NCI-H524 (cell line): ENCODE measurements around the gene ARHGAP25.

Experiments used
- DNase-seq, 2 experiments: peaks; one replicate each; lab custom pipeline; 2025; lab: John Stamatoyannopoulos, UW

ARHGAP25 gene

DNA sequence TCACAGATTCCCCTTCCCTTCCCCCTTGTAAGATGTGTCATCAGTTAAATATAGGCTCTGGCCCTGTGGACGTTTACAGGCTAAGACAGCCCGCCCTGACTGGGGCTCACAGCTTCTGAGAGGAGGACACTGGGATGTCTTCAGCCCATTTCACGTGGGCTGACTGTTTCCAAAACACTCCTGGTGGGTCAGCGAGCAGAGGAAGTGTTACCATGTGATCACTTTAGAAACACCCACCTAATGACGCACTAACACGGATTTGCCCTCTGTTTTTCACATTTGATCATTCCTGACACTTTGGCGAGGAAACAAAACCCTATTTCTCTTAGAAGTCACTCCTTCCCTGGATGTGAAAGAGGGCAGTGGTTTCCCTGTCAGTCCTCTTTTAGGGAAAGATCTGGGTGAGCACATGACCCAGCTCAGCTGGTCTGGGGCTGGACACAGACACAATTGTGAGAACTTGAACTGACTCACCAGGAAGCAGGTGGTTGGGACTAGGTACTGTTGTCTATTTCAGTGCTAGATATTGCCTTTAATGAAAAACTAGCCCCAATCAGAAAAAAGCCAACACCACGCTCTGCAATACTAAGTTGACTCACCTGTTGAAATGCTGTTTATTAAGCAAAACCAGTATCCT is 97.7 kb downstream of the ARHGAP25 start:
- DNase-seq: no peak

DNA sequence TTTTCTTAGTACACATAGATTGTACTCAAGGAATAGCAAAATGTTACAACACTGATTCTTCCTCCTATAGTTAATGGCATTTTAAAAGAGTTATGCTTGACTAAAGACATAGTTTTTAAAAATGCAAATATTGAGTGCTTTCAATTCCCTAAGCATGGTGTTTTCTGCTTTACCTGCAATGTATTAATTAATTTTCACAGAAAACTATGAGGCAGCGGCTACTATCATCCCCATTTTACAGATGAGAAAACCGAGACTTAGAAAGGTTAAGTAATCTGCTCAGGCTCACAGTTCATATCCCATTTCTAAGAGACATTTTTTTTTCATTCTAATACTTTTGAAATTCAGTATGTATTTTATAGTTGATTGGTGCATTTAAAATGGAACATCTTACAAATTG is 98.6 kb downstream of the ARHGAP25 start:
- DNase-seq: no peak

DNA sequence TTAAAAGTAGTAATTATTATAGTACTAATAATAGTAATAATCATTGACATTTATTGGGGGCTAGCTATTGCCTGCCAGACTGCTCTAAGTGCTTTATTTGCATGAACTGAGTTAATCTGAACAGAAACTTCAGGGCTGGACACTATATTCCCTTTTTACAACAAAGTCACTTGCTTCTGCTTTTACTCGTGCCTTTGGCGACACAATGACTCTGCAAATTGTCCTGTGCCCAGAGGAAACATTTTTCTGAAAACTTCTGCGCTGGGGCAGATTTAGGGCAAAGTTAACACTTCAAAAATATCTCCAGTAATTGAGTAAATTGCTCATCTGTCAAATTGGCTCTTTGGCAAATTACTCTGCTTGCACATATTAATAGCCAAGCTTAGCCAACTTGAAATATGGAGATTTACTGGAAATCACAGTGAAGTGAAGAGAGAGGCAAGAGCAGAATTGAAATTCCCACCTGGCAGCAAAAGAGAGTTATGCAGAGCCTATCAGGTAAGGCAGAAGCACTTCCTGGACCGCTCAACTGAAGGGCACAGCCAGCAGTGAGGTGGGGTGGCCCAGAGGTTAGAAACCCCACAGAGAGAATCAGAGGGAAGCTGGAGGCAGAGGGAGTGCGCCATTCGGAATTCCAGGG is 100.2 kb downstream of the ARHGAP25 start:
- no peak for DNase-seq

DNA sequence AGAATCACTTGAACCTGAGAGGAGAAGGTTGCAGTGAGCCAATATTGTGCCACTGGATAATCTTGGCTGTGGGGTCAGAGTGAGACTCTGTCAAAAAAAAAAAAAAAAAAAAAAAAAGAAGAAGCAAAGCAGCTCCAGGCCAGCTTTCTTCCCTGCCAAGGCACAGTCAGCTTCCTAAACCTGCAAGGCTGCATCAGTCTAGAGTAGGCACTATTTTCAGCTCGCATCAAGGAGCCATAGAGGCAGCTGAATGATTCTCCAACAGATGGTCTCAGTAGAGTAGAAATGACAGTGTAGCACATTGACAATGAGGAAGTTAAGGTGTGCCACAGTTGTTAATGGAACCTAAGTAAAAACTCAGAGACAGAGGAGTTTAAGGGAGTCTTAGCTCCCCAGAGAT is 101.0 kb downstream of the ARHGAP25 start:
- no peak for DNase-seq

DNA sequence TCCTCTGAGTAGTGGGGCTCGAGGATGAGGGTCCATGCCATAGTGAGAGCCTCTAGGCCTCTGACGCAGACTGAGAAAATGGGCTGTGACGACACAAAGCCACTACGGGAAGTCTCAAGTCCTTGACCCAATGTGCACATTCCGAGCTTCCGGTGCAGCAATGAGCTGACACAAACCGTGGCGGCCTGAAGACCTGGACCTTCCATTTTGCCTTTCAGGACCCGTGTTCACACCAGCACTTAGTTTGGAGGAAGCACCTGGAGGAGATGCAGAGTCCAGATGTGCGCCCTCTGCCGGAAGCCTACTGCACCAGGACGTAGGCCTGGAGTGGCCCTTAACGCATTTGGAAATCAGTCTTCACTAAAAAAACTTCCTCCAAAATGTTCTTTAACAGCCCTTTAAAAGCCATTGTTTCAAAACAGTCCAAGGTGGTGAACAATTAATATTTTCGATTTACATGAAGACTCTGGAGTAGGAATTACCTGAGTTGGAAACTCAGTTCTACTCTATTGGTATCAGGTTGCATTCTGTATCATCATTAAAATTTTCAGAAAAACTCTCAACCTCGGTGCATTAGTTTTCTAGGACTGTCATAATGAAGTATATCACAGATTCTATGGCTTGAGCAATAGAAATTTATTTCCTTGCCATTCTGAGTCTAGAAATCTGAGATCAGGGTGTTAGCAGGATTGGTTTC is 102.7 kb downstream of the ARHGAP25 start:
- no peak for DNase-seq

DNA sequence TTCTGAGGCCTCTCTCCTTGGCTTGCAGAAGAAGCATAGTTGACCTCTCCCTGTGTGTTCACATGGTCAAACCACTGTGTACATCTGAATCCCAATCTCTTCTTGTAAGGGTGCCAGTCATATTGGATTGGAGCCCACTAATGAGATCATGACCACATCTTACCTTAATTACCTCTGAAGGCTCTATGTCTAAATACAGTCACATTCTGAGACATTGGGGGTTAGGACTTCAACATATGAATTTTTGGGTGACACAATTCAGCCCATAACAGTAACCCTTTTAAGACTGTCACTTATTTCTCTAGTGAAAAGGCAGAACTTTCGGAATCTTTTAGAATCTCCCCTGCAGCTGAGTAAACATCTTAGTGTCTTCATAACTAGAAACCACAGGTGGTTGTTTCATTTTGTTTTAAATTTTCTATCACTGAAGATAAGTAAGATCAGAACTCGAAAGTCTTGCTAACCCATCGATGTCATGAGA is 103.3 kb downstream of the ARHGAP25 start:
- no peak for DNase-seq

DNA sequence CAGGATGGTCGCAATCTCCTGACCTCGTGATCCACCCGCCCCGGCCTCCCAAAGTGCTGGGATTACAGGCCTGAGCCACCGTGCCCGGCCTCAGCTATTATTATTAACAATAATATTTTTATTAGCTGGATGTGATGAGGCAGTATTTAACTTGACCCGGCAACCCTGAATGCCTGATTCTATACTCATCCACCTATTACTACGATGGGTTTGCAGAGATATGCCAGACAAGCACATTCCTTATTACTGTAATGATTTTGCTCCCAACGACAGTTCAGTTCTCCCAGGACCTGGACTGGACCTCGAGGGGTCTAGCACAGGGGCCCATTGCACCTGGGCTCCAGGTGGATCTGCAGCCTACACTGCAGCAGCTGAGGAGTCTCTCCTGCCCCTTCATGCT is 104.0 kb downstream of the ARHGAP25 start:
- DNase-seq: no peak

DNA sequence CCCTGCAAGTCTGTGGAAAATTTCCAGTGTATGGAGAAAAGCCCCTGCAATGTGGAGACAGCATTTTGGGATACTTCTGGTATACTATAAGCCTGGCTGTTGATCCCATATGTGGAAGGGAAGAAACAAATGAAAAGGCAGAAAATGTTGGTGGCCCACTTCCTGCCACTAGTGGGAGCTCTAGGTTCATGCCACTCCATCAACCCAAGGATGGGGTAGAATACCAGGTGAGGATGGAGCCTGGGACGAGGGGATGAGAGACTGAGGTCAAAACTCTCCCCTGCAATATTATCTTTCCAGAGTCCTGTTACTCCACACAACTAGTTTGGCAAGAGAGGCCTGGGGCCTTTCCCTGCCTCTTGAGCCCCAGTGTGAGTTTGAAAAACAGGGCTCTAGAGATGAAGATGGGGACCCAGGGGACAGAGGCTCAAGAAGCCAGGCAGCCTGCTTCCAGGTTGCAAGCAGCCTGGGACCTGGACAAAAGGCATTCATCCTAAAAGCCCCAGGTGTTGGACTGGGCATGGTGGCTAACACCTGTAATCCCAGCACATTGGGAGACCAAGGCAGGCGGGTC is 104.7 kb downstream of the ARHGAP25 start:
- no peak for DNase-seq

DNA sequence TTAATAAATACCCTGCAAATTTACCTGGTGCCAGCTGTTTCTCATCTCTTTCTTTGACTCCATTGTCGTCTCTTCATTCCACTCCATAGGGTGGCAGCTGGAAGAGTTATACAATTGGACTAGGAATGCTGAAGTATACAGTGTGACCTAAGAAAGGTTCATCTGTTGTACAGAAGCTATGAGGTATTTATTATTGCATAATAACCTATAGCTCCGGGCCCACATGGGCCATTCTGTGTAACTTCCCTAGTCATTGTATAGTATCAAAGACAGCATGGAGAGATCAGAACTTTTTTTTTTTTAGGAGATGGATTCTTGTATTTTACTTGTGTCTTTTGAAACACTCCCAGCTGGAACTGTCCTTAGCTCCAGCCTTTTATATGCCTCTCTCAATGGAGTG is 110.4 kb downstream of the ARHGAP25 start:
- DNase-seq: no peak

DNA sequence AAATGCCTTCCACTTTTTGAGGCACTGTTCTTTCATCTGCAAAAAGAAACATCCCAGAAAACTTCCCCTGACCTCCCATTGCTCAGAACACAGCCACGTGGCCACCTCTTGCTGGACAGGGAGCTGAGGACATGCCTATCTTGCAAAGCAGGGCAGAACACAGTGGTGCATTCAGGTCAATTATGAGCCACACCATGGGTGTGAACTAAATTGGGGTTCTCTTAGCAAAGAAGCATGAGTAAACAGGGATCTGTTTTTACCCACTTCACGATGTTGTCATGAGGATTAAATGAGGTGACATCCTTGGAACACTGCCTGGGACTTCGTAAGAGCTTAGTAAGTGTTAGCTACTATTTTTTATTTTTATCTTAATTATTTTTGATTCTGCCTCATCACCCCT is 111.5 kb downstream of the ARHGAP25 start:
- DNase-seq: no peak

DNA sequence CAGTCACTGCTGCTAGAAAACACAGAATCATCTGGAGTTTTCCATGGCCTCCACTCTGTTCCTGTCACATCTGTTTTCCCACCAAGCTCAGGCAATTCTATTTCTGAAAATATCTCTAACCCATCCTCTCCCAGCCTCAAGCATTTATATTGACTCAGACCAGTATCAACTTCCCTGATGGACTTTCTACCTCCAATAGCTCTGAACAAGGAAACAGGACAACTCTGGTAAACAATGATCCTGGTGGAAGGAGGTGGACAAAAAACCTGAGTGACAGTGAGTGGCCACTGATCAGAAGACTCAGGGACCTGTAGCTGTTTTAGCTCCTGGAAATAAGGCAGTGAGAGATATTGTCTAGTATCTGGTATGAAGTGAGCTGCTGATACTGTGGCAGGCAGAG is 113.1 kb downstream of the ARHGAP25 start:
- DNase-seq: no peak

DNA sequence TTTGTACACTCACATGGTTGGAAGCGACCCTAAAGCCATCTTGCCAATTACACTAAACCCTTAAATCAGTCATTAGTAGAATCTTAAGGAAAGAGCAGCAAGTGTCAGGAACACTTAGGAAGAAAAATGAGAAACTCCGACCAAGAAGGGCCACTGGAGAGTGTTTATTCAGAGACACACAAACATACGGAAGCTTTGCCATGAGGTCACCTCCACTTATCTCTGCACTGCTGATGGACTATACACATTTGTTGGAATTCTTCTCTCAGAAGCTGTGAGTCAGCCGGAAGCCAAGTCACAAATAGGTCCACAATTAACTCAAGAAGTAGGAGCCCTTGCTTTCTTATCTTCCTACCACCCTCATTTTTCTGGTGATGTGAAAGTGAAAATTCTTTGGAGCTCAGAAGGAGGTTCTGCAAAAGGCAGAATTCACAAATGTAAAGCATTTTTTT is 115.0 kb downstream of the ARHGAP25 start:
- no peak for DNase-seq

DNA sequence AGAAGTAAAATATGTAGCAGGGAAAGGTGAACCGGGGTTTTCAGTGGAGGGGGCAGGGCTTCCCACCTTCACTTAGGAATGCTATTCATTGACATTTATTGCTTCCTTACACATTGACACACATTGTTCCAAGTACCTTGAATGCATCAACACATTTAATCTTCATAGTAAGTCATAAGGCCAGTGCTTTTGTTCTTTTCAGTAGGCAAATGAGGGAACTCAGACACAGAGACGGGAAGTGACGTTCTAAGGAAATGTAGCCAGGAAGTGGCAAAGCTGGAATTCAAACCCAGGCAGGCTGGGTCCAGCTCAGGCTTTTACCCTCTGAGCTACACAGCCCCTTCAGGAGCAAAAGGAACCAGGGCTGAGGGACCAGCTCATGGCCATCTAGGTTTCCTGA is 115.9 kb downstream of the ARHGAP25 start:
- DNase-seq: no peak

DNA sequence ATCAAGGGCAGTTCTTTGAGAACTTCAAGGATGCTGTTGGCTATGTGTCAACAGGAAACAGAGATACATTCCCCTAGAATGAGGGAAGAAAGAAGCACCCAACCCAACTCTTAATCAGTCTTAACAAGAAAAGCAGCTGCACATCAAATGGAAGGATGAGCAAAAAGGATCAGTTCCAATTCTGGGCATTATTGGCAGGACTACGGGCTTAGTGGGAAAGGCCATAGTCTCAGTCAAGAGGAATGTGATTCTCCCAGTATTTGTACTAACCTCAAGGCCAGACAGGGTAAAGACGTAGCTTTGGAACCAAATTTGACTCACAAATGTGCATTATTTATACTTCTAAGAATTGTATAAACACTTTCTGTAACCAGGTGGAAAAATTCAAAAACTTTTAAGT is 118.4 kb downstream of the ARHGAP25 start:
- no peak for DNase-seq

DNA sequence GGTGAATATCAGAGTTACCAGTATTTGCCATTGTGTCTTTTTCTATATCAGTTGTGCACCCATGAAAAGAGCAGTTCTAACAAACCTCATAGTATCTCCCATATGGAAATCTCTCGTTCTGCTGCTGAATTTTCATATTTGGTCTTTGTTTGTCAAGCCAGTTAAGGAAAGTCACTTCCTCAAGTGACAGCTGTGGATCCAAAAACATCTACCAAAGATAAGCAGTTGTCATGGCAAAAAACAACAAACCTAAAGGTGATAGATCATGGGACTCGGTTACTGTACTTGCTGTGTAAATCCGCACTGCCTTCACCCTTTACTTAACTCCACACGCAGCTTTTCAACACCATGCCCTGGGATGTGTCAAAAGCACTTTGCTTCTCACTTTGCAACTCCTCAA is 119.3 kb downstream of the ARHGAP25 start:
- no peak for DNase-seq

DNA sequence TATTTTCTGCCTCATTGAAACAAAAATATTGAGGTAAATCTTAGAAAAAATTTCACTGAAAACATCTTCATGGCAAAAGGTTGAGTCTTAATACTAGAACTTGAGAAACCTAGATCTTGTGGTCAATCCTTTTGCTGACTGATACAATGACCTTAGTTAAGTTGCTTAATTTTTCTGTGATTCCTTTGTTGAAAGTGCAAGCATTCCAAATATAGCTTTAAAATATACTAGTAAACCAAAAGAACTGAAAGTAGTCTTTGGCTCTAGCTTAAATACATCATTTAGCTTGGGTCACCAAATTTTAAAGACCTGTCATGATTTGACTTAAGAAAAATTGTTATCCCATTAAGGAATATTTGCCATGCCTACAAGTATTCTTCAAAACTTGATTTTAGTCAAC is 119.9 kb downstream of the ARHGAP25 start:
- no peak for DNase-seq

DNA sequence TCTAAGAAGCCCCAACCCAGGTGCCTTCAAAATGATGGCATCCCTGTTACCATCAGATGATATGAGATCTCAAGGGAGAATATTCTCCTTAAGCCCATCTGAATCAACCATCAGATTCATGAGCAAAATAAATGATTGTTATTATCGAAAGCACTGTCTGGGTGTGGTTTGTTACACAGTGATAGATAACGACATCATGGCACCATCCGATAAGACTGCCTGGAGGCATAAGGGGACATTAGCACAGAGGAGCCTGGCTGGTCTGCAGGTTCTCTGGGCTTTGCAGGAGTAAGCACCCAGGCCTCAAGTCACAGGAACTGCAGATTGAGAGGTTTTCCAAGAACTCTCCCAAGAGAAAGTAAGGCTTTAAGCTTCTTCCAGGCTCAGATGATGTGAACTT is 120.9 kb downstream of the ARHGAP25 start:
- DNase-seq: no peak

DNA sequence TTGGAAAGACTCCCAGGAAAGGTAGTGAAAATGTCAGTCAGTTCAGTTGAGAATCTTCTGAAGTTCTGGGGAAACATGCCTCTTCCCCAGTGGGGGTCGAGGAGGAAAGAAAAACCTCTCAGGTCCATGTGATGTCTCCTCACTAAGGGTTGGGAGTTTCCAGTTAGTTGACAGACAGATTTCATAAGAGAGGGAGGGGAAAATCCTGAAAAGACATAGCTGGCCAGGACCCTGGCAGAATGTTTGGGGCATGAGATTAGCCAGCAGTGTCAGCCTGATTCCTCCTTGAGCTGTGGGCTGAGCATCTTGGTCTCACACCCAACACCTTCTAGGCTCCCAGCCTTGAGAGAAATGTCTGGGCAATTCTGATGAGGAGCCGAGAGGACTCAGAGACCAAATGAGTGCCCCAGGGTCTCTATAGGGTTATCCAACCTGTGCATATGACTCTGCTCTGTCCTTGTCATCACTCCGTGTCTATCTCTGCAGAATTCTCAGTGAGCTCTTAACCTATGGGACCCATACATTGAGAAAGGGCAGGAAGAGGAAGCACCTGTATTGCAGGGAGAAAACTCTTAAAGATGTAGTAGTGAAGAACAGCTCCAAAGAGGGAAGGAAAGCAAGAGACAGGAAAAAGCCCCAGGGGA is 122.7 kb downstream of the ARHGAP25 start:
- no peak for DNase-seq

DNA sequence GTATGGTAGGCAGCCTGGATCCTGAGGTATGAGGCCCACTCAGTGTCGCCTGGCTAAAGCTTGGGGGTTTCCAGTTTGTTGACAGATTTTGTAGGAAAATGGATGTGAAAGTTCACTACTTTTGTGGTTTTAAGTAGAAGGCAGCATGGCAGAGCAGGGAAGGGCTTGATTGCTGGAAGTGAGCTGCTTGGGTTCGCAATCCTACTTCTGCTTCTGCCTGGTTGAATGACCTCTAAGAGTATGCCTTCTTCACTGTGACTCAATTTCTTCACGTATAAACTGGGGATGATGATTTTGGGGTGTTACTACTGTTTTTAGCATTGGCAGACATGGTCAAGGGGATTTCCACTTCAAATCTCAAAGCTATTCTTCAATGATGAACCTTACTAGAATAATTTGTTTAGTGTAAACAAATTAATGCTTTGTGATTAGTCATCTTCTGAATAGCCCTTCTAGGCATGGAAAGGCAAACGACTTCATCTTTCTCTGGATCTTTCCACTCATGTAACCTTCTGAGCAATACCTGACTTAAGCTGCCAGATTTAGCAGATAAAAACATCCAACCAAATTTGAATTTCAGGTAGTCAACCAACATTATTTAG is 123.3 kb downstream of the ARHGAP25 start:
- DNase-seq: no peak

DNA sequence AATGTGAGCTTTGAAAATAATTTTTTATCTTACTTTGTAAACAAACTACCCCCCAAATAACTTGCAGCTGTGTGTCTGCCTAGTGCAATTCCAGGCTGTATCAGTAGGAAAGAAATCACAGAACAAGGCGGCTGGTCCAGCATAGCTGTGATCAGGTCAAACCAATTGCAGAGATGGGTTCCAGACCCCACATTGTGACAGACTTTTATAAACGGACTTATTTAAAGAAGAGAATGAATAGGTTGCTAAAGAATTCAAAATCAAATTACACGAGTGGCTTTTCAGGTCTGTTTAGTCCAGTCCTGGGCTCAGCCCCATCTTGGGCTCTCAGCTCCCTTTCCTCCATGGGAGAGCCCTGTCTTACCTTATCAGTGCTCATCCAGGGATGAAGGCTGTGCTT is 125.5 kb downstream of the ARHGAP25 start:
- no peak for DNase-seq

DNA sequence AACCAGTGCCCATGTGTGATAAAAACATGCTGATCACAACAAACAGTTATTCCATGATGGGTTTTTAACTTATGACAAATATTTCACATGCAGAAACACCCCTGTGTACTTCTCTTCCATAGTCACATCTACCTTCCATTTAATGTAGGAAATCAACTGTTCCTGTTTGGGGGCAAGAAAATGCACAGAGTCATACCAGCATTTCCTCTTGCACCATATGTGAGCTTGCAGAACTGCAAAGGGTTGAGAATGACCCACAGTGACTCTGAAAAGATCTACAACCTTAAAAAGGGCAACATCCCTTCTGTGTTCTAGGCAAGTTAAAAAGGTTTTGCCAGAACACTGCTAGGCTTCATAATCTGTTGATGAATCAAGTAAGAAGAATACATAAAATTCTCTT is 126.7 kb downstream of the ARHGAP25 start:
- no peak for DNase-seq

DNA sequence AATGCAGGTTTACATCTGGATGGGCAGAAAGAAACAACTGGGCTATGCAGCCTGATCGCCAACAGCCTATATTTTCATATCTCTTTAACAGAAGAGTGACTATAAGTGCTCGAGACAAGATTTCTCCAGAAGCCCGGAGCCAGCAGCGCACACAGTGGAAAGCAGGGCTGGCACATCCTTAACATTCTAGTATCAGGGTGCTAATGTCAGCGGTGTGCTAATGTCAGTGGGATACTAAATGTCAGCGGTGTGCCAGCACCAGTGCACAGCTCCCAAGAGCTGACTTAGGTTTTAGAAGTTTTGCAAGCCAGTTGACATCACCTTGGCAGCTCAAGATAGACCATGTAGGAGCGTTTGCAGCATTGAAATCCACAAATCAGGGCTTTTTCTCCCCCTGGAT is 128.3 kb downstream of the ARHGAP25 start:
- no peak for DNase-seq
